Testis (tissue), 3 donors: ENCODE results near the gene WNT16. TPM values are rescaled to one million over a fixed set of nuclear protein-coding genes. Genes with fewer than 3 reads are reported as not detected.
"Not testable (repeated sequence)": the region's sequence is repeated elsewhere in the genome, so short reads cannot be mapped to it uniquely, and the experiment has no call there.

Experiments used
- DNase-seq: peaks from one replicate; pipeline ENCODE4 v3.0.0-alpha.2; 2019
- H3K27ac ChIP-seq, 2 donors: fragments of 200-600 bp; sonication (generic); one replicate each; pipeline ENCODE4 v1.5.1; 2019
- H3K27me3 ChIP-seq: fragments of 200-600 bp; sonication (generic); one replicate; pipeline ENCODE4 v1.5.1; 2019
- H3K36me3 ChIP-seq: fragments of 200-600 bp; sonication (generic); one replicate; pipeline ENCODE4 v1.5.1; 2017; ENCODE audit warnings: low read depth; ENCODE audit errors: missing control alignments
- H3K4me1 ChIP-seq: fragments of 200-600 bp; sonication (generic); one replicate; pipeline ENCODE4 v1.5.1; 2019
- H3K4me3 ChIP-seq, 2 donors: fragments of 200-600 bp; sonication (generic); one replicate each; pipeline ENCODE4 v1.5.1; 2017 to 2019
- H3K9me3 ChIP-seq: fragments of 200-600 bp; sonication (generic); one replicate; pipeline ENCODE4 v1.5.1; 2017
- POLR2A ChIP-seq: fragments of 450-650 bp; IDR thresholded peaks from one replicate; pipeline ENCODE4 v1.6.1; 2017; ENCODE audit warnings: antibody characterized with exemption, mild to moderate bottlenecking, moderate library complexity
- WGBS, 2 donors: methylation state at CpG; one replicate each; pipeline ENCODE4 v1.1.5; 2018; 5-methylcytosine and 5-hydroxymethylcytosine counted together
- intact Hi-C: fragments of 100-400 bp; cut with DNase I; formaldehyde crosslinking; loops from one replicate; pipeline ENCODE4 v1.15.1; 2023; ENCODE audit warnings: low total_unique reads
- polyA plus RNA-seq: library from polyadenylated mRNA; stranded (reverse); fragments of 350-450 nt; fragmentation: Illumina TruSeq; extraction: RNeasy Lipid Tissue Mini Kit (QIAGEN cat#74804); gene quantifications from one replicate; pipeline ENCODE4 v1.2.3, GENCODE V29; 2014; ENCODE audit warnings: low read depth, low replicate concordance; ENCODE audit not compliant: insufficient read depth
- total RNA-seq, 2 donors: library from RNA; depleted of rRNA; stranded (reverse); fragments of >200 nt; gene quantifications; one replicate each; pipeline ENCODE4 v1.2.3, GENCODE V29; 2016
- TF ChIP-seq, protein P1 (sequence below), 3 experiments: fragments of 450-650 bp in 2 of 3; fragments of 200-600 bp in 1 of 3; sonication (generic) in 1 of 3; IDR thresholded peaks; one replicate each; pipeline ENCODE4 v1.5.1; 2016 to 2019; ENCODE audit warnings: antibody characterized with exemption in 3 of 3, mild to moderate bottlenecking in 2 of 3, moderate library complexity in 1 of 3

Gene WNT16
- total and polyA plus RNA-seq, 3 donors from 2014 or later: 0.12 to 0.51 TPM; not detected in 1

- no peak for TF ChIP-seq POLR2A
- TF ChIP-seq, protein P1, sequence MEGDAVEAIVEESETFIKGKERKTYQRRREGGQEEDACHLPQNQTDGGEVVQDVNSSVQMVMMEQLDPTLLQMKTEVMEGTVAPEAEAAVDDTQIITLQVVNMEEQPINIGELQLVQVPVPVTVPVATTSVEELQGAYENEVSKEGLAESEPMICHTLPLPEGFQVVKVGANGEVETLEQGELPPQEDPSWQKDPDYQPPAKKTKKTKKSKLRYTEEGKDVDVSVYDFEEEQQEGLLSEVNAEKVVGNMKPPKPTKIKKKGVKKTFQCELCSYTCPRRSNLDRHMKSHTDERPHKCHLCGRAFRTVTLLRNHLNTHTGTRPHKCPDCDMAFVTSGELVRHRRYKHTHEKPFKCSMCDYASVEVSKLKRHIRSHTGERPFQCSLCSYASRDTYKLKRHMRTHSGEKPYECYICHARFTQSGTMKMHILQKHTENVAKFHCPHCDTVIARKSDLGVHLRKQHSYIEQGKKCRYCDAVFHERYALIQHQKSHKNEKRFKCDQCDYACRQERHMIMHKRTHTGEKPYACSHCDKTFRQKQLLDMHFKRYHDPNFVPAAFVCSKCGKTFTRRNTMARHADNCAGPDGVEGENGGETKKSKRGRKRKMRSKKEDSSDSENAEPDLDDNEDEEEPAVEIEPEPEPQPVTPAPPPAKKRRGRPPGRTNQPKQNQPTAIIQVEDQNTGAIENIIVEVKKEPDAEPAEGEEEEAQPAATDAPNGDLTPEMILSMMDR (IDR thresholded peaks at IDR 0.05): no peak
- H3K27ac ChIP-seq: no peak overlapping the region
- DNase-seq: no peak
- intact Hi-C loops: no loop called here
- H3K4me1 ChIP-seq: no peaks in the 10 kb centered on the region
- H3K9me3 ChIP-seq: no peaks in the 10 kb centered on the region
- H3K4me3 ChIP-seq: no peak overlapping the region
- H3K36me3 ChIP-seq: no peaks in the 10 kb centered on the region
- H3K27me3 ChIP-seq: no peaks in the 10 kb centered on the region
Measured at GRCh38 chr7:121288894-121289293, 39.9 kb upstream of the WNT16 start.

- H3K36me3 ChIP-seq, DNase-seq, H3K27ac ChIP-seq, H3K9me3 ChIP-seq, H3K4me1 ChIP-seq, H3K4me3 ChIP-seq, H3K27me3 ChIP-seq, intact Hi-C loops: not testable (repeated sequence)
- 81 to 84% methylated on average over 5 of the region's 5 CpGs for WGBS, 2 donors
Measured at GRCh38 chr7:121289930-121290329, 38.9 kb upstream of the WNT16 start.

DNA sequence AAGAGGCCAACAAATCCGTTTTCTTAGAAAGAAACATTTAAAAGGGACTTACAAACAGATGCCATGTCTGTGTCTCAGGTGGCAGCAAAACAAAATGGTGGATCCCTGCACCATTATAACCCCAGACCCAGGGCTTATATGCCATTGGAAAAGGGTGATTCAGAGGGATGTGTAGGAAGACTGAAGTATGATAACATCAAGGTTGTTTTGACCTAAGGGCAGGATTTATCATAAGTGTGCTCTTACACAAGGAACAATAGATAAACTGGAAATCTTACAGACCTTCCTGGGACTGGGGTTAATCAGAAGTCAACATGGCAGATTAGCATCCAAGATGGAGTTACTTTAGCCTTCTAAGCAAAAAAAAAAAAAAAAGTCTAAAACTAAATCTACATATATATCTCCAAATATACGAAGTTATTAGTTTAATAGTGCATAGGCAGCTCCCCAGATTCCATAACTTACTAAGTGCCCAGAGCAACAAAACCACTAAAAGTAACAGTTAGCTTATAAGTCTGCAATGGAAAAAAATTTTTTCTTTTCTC is 34.3 kb upstream of the WNT16 start:
- H3K27ac ChIP-seq: no peak overlapping the region
- no peak for DNase-seq
- no peaks in the 10 kb centered on the region for H3K9me3 ChIP-seq
- TF ChIP-seq, protein P1 (IDR thresholded peaks at IDR 0.05): no peak
- no peak for TF ChIP-seq POLR2A
- no peaks in the 10 kb centered on the region for H3K4me1 ChIP-seq
- WGBS, 2 donors: 73% methylated on average over 2 of the region's 2 CpGs
- no peak overlapping the region for H3K4me3 ChIP-seq
- H3K36me3 ChIP-seq: no peaks in the 10 kb centered on the region
- intact Hi-C loops: no loop called here
- no peaks in the 10 kb centered on the region for H3K27me3 ChIP-seq

DNA sequence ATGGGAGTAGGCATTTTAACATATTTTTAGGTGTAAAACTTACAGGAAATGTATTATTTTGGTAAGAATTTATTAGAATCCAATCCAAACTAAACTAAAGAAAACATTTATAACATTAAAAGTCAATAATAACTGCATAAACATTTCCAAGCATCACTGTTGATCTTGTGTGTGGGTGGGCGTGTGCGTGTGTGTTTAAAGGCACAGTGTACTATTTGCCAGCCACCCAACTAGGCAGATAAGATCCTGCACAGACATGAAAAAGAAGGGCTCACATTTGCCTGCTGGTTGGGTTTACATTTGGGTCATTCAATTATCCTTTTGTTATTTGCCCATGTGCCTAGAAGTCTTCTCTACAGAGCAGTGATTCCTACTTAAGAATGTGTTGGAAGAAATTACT is 31.0 kb upstream of the WNT16 start:
- Histone ChIP-seq H3K27me3 (no peaks in the 10 kb centered on the region), H3K27ac (no peak overlapping the region), H3K36me3 (no peaks in the 10 kb centered on the region), H3K4me1 (no peaks in the 10 kb centered on the region), H3K4me3 (no peak overlapping the region), H3K9me3 (no peaks in the 10 kb centered on the region)
- DNase-seq: no peak
- intact Hi-C loops: no loop called here
- no peak for TF ChIP-seq POLR2A
- TF ChIP-seq, protein P1 (IDR thresholded peaks at IDR 0.05): no peak
- 78 to 84% methylated on average over 2 of the region's 2 CpGs for WGBS, 2 donors

DNA sequence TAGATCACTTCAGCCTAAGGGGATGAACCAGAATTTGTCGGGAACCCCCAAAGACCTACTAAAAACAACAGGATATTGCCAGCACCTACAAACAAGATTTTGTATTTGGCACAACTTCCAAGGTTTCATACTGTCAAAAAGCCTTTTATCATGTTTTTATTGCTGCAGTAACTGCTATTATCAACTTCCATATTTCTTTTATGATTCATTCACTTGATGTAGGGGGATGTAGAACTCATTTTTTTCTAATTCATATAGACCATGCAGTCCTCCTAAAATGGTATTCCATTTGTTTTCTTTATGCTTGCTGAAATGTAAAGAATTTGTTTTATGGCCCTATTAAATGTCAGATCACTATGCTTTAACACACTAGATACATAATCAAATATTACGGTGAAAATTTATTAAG is 30.0 kb upstream of the WNT16 start:
- no peak overlapping the region for H3K27ac ChIP-seq
- TF ChIP-seq, protein P1 (IDR thresholded peaks at IDR 0.05): no peak
- no peak for TF ChIP-seq POLR2A
- no peak overlapping the region for H3K4me3 ChIP-seq
- no peaks in the 10 kb centered on the region for H3K27me3 ChIP-seq
- no peak for DNase-seq
- H3K4me1 ChIP-seq: no peaks in the 10 kb centered on the region
- 64 to 68% methylated on average over 2 of the region's 2 CpGs for WGBS, 2 donors
- intact Hi-C loops: no loop called here
- no peaks in the 10 kb centered on the region for H3K36me3 ChIP-seq
- no peaks in the 10 kb centered on the region for H3K9me3 ChIP-seq
